Omental fat pad (tissue), 4 donors: ENCODE results near the gene FARS2. TPM values are rescaled to one million over a fixed set of nuclear protein-coding genes. Genes with fewer than 3 reads are reported as not detected.

Source experiments
- ATAC-seq: fragments of 150-250 bp; one replicate; pipeline ENCODE4 v1.9.1; 2016; ENCODE audit warnings: mild to moderate bottlenecking, moderate library complexity; ENCODE audit not compliant: low FRiP score
- DNase-seq: peaks from one replicate; pipeline ENCODE4 v3.0.0-alpha.2; 2019; ENCODE audit warnings: low spot score
- total RNA-seq, 4 donors: library from RNA; depleted of rRNA; stranded (reverse); fragments of >200 nt; gene quantifications; one replicate each; pipeline ENCODE4 v1.1.0, GENCODE V29; 2016
- TF ChIP-seq, protein P1 (sequence below), 3 donors: fragments of 450-650 bp; IDR thresholded peaks; one replicate each; pipeline ENCODE4 v1.5.1; 2016 to 2017; ENCODE audit warnings: antibody characterized with exemption in 3 of 3, mild to moderate bottlenecking in 3 of 3, moderate library complexity in 2 of 3

Gene FARS2
- total RNA-seq, 4 donors from 2014 or later = 12.5 to 18.1 (median 14.5) TPM

DNA sequence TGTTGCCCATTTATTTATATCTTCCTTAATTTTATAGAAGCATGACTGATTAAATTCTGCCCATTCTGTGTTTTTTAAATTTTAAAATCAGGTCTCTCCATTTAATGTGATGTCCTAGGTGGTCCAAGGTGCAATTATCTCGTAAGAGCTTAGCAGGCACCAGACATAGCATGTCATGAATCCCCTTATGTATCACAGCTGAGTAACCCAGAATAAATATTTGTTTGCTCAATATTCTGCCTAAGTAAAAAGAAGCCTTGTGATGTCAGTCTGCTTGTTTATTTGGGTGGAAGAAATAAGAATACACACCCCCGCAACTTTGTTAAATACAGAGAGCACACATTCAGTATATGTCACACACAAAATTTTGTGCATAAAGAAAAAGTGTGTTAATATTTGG lies 211.3 kb downstream of the FARS2 start:
- DNase-seq (no peak), ATAC-seq (no peak)
- TF ChIP-seq, protein P1, sequence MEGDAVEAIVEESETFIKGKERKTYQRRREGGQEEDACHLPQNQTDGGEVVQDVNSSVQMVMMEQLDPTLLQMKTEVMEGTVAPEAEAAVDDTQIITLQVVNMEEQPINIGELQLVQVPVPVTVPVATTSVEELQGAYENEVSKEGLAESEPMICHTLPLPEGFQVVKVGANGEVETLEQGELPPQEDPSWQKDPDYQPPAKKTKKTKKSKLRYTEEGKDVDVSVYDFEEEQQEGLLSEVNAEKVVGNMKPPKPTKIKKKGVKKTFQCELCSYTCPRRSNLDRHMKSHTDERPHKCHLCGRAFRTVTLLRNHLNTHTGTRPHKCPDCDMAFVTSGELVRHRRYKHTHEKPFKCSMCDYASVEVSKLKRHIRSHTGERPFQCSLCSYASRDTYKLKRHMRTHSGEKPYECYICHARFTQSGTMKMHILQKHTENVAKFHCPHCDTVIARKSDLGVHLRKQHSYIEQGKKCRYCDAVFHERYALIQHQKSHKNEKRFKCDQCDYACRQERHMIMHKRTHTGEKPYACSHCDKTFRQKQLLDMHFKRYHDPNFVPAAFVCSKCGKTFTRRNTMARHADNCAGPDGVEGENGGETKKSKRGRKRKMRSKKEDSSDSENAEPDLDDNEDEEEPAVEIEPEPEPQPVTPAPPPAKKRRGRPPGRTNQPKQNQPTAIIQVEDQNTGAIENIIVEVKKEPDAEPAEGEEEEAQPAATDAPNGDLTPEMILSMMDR (IDR thresholded peaks at IDR 0.05) = no peak

DNA sequence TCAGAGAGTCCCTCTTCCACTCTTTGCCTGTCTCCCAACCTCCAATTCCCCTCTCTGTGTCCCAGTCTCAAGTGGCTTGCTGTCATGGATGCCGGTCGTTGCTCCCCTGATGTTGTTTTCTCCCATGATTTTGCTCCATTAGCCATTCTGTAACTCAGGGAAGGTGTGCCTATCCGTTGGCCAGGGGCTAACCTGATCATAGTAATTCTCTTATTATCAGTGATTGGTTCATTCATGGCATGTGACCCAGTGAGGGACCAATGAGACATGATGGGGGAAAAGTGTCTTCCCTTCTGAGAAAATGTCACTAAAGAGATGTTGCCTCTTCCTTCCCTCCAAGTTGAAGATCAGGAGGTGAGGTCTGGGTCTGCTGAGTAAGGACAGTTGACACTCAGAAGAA lies 214.5 kb downstream of the FARS2 start:
- TF ChIP-seq, protein P1 (IDR thresholded peaks at IDR 0.05) = no peak
- ATAC-seq (no peak), DNase-seq (no peak)

DNA sequence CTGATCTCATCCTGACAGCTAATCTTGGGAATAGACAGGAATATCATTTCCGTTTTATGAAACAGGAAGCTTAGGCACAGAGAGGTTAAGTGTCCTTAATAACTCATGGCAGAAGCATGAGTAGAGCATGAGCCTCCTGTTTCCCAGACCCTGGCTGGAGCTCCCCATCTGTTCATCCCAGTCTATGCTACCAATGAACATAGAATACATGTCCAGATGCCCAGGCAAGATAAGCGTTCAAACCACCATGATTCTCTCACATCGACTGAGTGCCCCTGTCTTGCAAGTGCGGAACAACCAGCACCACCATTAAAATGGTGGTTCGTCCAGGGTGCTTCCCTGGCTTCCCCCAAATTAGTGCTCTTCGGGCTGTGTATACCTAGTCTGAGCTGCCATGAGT lies 217.1 kb downstream of the FARS2 start:
- no peak for ATAC-seq
- DNase-seq = no peak
- TF ChIP-seq, protein P1 (IDR thresholded peaks at IDR 0.05) = no peak

DNA sequence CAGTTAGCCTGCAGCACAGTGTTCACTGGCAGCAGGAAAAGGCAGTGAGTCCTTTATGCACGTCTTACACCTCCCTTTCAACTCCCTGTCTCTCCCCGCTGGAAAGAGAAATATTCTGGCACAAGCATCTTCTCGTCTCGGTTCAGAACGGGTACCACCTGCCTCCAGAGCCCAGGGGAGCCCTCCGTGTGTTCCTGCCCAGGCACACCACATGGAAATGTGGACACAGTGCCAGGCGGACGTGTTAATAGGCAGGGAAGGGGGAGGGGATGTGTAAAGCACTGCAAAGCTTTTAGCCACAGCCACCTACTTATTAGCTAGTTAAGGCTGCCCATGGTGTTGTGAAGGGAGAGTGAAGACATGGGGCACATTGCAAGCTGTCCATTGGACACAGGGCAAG lies 219.7 kb downstream of the FARS2 start:
- TF ChIP-seq, protein P1 (IDR thresholded peaks at IDR 0.05) = no peak
- DNase-seq (no peak), ATAC-seq (no peak)

DNA sequence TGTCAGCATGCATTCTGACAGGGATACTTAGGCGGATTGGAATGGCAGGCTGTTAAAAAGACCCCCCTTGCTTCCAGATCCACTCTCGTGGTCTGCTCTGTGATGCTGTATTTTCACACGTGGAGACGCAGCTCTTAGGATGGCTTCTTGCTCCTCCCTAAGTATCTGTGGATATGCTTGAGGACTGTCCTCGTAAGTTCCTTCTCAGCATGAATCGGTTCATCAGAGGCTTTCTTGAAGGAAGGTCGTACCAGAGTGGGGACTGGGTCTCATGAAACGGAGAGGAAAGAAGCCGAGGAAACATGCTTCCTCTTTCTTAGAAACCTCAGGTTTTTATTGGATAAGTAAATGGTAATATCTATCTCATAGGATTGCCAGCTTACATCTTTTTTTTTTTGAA lies 220.4 kb downstream of the FARS2 start:
- TF ChIP-seq, protein P1 (IDR thresholded peaks at IDR 0.05) = no peak
- no peak for DNase-seq
- no peak for ATAC-seq

DNA sequence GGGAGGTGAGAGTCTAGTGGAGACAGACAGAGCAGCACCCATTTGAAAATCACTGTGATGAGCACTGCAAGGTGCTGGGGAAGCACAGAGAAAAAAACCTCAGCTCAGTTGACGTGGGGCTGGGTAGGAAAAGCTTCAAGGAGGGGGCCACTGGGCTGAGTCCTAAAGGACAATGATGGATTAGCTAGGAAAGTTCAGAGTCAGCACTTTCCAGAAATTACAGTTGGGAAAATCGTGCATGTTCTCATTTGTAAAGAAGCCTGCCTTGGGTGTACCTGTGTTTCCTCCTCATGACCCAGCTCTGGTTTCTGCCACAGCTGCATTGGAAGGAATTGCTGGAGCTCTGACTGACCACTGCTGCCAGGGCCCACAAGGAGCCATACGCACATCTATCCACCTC lies 221.3 kb downstream of the FARS2 start:
- no peak for ATAC-seq
- TF ChIP-seq, protein P1 (IDR thresholded peaks at IDR 0.05) = no peak
- DNase-seq = no peak

DNA sequence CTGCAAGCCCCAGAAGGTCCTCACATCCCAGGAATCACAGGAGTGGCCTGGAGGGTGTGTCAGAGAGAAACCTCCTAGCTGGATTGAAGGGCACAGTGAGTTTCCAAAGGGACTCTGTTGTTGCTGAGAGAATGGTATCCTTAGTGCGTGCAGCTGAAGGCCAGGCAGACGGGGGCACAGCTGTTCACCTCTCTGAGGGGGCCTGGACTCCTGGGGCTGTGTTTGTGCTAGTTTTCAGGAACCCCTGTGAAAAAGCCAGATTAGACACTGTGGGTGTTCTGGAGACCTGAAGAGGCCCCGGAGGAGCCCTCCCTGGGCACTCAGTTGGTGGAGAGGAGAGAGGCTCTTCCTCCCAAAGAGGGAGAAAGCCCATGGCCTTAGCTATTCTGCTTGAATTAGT lies 223.4 kb downstream of the FARS2 start:
- ATAC-seq = no peak
- TF ChIP-seq, protein P1 (IDR thresholded peaks at IDR 0.05) = no peak
- no peak for DNase-seq
